Stimulated activated CD4-positive, alpha-beta T cell treated with anti-CD3 and anti-CD28 coated beads, Interleukin-2, amount 100 ng/mL, for 4 hours (primary cell): ENCODE results near the gene VSIG2.
A peak's percentile ranks its signal among the peaks of the same experiment; 100 is the strongest.

Experiments
- DNase-seq: peaks from one replicate; pipeline ENCODE4 v3.0.0-alpha.2; 2020; ENCODE audit warnings: low read depth

Gene VSIG2

DNA sequence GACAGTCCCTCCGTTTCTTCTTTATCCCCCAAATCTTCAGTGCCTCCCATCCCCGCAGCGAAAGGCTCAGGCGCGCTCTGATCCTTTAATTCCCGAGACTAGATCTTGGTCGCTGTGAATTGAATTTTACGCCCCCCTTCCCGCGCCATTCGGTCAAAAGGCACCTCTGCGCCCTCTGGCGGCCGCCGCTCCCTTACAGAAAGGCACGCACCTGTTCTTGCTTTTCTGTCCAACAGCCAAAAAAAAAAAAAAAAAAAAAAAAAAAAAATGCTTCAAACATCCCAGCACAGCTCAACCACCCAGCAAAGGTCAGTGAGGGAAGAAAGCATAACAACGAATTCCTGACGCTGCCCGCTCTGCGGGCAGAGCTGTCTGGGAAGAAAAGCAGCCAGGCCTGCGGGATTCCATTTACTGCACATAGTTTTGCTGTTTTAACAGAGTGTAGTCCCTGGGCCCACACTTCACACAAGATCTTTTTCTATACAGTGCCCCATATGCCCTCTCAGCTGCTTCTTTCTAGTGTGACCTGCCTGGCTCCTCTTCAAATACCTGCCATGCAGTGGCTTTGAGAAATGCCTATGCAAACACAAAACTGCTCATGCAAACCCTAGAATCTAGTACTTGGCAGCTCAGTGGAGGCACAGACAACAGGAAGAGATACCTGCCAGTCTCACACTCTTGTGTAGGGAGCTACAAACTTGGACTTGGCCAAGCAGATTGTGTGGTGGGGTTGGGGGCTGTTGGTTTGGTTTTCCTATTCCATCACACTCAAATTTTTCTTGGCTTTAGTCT is 11.3 kb upstream of the VSIG2 start:
- peak; percentile 78 for DNase-seq

DNA sequence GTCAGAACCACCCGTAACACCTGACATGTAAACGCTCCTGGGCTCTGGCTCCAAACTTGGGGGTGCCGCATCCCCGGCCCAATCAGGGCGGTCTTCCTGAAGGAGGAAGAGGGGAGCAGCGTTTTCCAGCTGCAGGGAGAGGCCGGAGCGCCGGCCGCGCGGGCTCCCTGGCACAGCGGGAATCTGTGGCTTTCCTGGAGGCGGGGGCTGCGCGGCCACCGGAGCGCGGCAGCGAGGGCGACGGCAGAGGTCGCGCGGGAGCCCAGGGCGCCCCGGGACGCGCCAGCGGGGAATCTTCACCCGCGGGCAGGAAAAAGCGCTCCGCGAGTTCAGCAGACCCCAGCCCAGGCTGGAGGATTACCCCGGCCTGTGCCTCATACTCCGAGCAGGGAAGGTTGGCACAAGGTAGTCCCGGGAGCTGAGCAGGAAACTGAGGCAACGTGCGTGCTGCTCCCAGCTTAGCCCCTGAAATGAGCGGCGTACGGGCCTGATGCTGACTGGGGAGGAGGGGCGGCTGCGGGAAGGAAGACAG is 10.6 kb upstream of the VSIG2 start:
- DNase-seq: no peak

DNA sequence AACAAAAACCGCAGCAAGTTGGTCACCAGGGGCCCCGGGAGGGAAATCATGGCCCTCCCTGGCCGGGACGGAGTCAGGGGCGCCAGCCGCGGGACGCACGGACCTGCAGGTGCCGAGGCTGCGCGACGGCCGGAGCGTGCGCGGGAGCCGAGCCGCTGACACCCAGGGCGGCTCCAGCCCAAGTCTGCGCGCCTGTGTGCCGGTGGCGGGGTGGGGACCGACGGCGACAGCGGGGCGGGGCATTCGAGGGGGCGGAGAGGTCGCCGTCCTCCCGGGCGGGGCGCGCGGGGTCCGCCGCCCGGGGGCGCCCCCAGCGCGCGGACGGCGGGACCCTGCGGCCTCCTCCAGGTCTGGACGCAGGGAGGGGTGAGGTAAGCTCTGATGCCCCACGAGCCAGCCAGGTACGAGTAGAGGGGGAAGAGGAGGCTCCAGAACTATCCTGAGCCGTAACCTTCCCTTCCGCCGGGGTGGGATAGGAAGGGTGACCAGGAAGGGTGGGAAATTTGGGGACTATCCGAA is 10.1 kb upstream of the VSIG2 start, which contains the start of gene ESAM:
ESAM (minus strand) TSS at position 186 of the 519 bp plus-strand sequence; CDS start at position 50, 136 bp downstream.
- DNase-seq: peak; percentile 48

DNA sequence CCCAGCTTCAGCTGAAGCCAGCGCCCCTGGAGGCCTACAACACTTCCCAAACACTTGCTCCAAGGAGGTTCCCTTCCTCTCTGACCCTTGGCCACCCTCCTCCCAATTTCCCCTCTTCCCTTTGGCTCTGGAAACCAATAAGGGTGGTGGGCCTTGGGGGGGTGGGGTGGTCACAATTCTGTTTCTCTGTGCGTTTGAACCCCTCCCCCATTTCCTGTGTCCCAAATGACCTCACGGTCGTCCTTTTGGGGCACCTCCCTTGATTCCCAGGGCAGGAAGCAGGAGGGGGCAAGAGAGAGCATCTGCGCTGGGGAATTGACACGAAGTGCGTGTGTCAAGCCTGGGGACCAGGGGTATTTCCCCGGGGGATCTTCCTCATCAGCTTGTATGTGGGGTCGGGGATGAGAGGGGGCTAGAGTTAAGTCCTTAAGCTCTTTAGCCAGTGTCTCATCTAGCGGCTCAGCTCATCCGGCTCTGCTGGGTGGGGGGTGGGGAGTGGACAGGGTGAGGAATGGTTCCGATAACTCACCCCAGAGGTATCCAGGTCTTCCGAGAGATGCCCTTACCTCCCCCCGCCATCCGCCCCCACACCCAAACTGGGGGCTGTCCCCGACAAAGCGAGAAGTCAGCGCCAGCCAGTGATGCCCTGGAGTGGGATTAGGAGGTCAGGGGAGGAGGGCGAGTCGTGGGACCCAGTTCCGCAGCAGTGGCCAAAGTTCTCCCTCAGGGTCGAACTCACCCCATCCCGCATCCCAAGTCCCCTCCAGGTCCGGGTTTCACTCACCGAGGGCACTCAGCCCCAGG is 9.4 kb upstream of the VSIG2 start:
- DNase-seq: no peak

DNA sequence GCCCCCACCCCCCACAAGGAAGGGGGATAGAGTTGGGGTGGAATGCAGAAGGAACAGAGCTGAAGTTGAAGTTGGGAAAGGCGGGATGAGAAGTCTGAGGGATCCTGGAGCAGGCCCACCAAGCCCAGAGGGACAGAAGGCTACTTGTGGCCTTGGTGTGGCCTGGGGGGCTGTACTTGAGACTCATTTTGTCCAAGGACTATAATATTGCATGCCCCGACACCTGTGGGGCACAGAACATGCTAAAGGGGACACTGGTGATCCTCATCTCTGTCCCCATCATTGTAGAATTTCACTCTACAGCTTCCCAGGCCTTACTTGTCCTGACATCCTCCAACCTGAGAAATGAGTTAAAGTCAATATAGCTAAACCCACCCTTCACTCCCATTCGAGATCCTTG is 8.8 kb upstream of the VSIG2 start:
- DNase-seq: no peak

DNA sequence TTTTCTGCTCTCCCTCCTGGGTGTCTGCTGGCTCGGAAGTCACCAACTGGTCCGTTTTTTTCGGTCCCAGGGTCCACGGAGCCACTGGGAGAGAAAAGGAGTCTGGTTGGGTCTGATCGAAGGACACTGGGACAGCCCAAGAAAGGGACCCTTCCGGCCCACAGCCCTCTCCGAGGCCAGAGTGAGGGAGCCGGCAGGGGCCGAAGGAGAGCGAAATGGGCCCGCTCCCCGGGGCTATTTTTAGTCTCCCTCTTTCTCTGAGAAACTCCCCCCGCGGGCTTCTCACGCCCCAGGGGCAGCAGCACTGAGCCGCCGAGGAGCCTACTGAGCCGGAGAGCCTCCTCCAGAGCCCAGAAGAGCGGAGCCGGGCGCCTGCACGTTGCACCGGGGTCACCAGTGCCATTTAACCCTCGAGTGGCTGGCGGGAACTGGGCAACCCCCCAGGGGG is 8.2 kb upstream of the VSIG2 start:
- DNase-seq: no peak

DNA sequence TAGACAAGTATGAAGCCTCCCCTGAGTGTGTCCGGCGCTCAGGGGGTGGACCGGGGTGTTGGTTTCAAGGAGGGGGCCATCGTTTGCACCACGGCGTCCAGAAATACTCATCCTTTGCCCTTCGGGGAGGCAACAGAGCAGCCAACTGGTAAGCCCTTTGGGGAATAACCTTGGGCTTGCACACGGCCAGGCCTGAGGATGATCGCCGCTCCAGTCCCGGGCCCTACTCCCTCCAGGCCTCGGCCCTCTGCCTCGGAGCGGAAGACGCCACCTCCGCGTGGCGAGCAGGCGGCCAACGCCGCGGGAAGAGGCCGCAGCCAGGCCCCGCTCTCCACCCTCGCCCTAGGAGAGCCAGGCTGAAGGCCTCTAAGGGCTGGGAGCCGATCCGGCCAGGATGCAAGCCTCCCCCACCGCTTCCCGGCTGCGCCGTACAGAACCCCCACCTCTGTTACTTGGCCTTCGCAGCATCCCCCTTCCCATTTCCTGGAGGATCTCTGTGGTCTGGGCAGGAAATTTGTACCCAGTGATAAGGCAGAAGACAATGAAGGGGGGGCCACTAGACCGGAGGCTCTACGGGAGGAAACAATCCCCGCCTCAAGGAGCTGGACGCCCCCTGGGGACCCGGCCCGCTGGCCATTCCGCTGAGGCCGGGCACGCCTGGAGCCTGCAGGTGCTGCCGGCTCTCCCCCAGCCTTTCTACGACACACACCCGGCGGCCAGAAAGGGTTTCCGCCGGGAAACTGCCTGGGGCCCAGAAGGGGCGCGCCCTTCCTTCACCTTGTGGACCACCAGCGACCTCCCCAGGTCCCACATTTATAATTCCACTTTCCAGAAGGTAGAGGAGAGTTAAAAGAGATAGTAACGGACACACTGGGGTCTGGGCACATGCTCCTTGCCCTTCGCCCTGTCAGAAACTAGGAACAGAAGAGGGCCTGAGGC is 7.5 kb upstream of the VSIG2 start:
- no peak for DNase-seq

DNA sequence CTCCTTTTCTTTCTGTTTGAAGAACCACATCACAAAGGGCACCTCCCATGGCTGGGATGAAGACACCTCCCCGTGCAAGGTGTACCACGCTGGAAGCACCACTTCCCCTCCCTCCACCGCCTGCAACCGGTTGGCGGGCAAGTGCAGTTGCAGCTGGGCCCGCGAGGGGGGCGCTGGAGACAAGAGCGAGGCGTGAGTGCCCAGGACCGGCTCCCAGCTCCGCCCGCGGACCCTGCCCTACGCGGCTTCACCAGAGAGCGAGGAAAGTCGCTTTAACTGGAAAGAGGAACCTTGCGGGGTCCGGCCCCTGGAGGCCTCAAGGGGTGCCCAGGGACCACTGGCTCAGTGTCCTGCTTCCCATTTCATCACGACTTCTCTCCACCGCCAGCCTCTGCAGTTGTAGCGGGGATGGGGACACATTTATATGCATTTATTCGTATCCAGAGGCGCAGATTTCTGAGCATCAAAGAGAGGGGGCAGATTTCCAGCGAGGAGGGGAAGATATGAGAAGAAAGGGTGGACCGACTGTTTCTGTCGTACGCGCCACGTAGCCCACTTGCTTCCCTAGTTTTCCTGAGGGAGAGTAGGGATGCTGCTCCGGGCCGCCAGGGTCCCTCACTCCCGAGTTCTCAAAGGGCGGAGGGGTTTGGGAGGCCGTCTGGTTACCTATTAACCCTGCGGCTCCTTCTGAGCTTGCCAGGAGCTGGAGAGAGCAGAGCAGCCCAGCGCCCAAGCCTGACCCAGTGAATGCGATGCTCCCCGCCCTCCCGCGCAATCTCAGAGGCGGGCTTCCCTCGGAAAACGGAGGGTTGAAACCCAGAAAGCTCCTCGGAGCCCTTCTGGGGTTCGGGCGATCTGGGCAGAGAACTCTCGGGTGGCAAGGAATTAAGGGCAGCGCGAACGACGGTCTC is 6.6 kb upstream of the VSIG2 start:
- no peak for DNase-seq

DNA sequence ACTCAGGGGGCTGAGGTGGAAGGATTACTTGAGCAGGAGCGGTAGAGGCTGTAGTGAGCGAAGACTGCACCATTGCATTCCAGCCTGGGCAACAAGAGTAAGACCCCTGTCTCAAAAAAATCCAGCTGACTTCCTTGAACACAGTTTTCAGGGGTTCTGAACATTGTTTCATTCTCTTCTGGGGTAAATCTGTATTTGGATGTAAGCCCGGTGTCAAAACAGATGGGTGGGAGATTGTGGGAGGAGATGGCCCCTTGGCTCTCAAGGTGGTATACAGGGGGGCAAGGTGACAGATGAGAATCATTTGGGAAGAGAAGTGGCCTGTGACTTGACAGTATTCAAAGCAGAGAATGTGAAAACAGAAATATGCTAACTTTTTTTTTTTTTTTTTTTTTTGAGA is 5.3 kb upstream of the VSIG2 start:
- DNase-seq: no peak

DNA sequence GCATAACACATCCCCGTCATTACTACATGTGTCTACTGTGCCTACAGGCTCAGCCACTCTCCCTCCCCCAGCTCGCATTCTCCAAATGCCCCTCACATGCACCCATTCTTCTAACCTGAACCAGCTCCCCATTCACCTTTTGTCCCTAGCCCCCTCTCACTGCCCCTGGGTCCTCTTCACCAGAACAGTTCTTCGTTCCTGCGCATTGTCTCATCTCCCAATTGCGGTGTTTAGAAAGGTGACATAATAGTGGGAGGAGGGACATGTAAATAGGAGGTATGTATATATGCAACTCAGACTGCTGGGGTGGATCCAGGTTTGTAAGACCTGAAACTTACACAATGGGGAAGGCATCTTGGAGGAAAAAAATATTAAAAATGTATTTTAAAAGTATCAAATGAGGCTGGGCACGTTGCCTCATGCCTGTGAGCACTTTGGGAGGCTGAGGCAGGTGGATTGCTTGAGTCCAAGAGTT is 4.7 kb upstream of the VSIG2 start:
- no peak for DNase-seq

DNA sequence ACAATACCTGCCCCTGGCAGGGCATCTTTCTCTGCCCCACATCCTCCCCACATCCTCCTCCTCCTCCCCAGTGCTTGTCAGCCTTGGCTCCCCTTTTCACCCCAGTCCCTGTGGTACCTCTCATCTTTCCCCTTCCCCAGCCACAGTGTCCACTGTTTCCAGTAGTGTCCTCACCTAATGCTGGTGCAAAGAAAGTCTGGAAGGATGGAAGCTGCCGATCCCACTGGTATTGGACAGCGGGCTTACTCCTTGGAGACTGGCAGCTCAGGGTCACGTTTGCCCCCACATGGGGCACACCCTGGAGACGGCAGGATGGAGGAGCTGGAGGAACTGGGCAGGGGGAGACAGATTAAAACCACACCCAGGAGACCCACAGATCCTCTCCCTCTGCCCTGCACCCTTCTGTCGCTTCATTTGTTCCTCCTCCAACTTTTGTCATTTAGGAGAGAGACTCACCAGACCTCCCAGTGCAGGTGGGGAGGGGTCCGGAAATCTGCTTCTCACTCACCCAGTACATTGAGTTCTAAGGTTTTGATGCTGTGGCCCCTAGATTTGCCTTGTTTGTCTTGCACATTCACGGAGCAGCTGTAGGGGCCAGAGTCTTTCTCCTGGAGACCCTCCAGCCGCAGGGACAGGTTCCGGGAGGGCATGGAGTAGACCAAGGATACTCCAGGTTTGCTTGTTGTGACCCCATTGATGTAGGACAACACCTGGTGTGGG is 4.1 kb upstream of the VSIG2 start:
- no peak for DNase-seq

DNA sequence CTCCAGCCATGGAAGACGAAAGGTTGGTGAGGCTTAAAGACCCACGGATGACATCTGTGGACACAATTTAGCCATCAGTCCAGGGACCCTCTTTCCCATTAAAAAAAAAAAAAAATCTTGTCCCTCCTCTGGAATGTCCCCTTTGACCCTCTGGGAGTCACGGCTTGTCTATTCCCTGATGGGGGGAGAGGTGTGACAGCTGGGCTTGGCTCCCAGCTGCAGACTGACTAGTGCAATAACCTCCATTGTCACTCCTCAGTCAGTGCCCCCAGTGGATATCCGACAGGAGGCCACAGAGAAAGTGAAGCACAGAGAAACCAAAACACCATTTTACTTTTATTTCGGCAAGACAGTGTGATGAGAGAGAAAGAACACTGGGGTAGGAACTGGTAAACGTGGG is 2.7 kb upstream of the VSIG2 start:
- DNase-seq: no peak

DNA sequence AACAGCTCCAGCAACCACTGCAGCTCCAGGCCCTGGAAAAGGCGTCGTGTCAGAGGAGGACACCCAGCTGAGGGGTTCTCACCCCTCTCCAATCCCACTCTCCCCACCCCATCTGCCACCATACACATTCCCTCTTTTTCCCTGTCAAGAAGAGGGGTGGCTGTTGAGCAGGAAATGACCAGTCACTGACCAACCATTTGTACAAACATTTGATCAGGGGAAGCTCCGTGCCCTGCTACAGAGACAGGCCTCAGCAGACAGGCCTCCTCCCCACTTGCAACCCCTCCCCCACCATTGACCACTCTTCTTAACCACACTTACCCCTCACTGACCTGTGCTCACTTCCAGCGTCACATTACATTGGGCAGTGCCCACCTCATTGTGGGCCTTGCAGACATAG is 2.3 kb upstream of the VSIG2 start:
- no peak for DNase-seq

DNA sequence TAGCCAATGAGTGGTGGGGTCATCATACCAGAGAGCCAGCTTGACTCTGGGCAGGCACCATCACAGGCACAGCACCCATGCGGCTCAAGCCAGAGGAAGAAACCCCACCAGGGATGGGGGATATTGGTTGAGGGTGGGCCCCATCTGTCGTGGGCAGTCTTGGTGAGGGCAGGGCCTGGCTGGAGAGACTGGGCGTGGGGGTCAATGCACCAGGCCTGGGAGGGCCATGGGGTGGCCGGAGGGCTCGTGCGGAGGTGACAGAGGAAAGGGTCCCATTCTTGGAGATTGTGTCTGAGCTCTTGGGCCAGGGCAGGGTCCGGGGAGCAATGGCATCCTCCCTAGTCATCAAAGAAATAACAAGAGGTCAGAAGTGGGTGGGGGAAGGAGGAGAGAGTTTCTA is 1.6 kb upstream of the VSIG2 start:
- no peak for DNase-seq

DNA sequence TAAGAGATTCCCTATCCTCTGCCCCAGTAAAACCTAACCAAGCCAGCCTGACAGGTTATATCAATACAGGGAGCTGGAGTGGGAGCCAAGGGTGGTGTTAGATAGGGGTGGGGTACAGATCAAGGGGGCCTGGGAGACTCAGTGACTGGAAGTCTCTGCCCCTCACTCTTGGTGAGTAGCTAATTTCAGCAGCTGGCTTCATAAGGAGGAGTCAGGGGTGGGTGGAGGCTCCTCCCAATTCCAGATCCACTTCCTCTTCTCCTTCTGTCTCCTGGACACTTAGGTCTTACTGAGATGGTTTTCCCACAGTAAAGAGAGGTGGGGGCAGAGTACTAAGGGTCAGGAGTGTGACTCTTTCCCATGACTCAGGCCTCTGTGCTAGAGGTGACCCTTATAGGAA is 1.1 kb upstream of the VSIG2 start:
- DNase-seq: no peak

DNA sequence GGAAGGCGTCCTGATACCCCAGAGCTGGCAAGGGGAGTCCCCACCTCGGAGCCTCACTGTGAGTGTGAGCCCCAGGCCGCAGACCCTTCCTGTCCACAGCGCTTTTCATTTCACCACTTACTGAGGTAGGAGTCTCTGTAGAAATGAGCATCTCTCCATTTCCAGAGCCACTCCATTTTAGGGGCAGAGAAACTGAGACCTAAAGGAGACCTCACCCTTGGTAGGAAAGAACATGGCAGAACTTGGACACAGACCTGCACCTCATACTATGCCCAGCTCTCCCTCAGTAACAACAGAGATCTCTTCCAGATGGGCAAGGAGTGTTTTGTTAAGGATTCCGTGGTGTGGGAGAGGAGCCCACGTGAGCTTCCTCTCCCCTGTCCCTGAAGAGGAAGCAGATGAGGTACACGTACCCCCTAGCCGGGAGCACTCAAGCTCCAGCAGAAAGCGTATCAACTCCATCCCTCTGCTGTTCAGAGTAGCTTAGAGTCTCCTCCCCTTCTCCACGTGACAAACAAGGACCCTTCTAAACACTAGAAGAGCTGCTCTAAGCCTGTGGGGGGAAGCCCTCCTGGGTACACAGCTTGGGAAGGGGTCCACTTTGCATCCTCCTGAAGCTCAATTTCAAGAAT is 532 bp upstream of the VSIG2 start:
- DNase-seq: no peak

DNA sequence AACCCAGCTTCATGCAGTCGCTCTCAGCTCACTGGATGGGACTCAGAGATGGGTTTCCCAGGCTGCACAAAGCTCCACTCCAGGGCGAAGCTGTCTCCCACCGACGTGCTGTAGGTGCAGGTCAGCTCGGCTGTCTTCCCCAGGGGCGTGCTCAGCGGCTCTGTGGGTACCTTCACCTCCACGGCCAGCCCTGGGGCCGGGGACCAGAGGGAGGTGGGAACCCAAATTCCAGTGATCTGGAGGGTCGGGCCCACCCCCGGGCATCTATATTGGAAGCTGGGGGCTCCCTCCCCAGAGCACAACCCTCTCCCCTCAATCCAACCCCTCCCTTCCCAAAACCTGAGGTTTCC is 689 bp downstream of the VSIG2 start:
- no peak for DNase-seq

DNA sequence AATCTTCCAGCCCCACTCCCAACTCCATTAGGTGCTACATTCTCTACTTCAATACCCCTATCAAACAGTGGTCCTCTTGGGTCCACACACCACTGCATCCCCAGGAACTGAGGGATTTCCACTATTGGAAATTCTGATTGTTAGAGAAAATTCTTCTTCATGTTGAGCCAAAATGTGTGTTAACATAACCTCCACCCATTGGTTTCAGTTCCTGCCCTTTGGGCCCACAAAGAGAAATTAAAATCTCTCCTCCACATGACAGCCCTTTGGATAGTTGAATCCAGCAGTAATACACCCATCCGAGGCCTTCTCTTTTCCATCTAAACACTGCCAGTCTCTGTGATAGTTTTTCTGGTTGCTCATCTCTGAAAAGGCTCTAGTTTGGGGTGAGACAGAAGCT is 2.1 kb downstream of the VSIG2 start:
- no peak for DNase-seq
